GM12878 (cell line): ENCODE results near the gene NTSR1. TPM values are rescaled to one million over a fixed set of nuclear protein-coding genes. Genes with fewer than 3 reads are reported as not detected.

Experiments
- ATF7 ChIP-seq: fragments of 450-650 bp; IDR thresholded peaks from 2 replicates; pipeline ENCODE4 v1.6.1; 2016; ENCODE audit warnings: low read depth, mild to moderate bottlenecking
- CBX5 ChIP-seq: sonication (generic); IDR thresholded peaks from 2 replicates; pipeline ENCODE4 v1.6.1; 2016; ENCODE audit warnings: low read depth, moderate library complexity, mild to moderate bottlenecking, inconsistent platforms
- E2F4 ChIP-seq: IDR thresholded peaks from 2 replicates; pipeline ENCODE4 v1.6.1; 2012; ENCODE audit warnings: low read depth, low read length, improper control_type of control experiment
- ELK1 ChIP-seq: IDR thresholded peaks from 2 replicates; pipeline ENCODE4 v1.6.1; 2012; ENCODE audit warnings: low read depth, low read length, improper control_type of control experiment
- FOXM1 ChIP-seq: IDR thresholded peaks from 2 replicates; pipeline ENCODE4 v1.6.1; 2012; ENCODE audit warnings: low read depth, mild to moderate bottlenecking, inconsistent platforms, low read length, moderate library complexity
- IKZF2 ChIP-seq, 2 experiments: fragments of 450-650 bp; IDR thresholded peaks; 2 replicates each; pipeline ENCODE4 v1.6.1; 2017; ENCODE audit warnings: mild to moderate bottlenecking in 2 of 2, moderate library complexity in 2 of 2
- JUND ChIP-seq: IDR thresholded peaks from 2 replicates; pipeline ENCODE4 v1.6.1; 2012; ENCODE audit warnings: low read depth, mild to moderate bottlenecking, low read length, improper control_type of control experiment, moderate library complexity
- MLLT1 ChIP-seq: fragments of 450-650 bp; IDR thresholded peaks from 2 replicates; pipeline ENCODE4 v1.6.1; 2016; ENCODE audit warnings: mild to moderate bottlenecking
- NBN ChIP-seq: fragments of 450-650 bp; IDR thresholded peaks from 2 replicates; pipeline ENCODE4 v1.6.1; 2016
- NFIC ChIP-seq: IDR thresholded peaks from 2 replicates; pipeline ENCODE4 v1.6.1; 2012; ENCODE audit warnings: low read depth, mild to moderate bottlenecking, inconsistent platforms, low read length, moderate library complexity
- NFXL1 ChIP-seq: fragments of 450-650 bp; IDR thresholded peaks from 2 replicates; pipeline ENCODE4 v1.6.1; 2017; ENCODE audit warnings: antibody characterized with exemption, mild to moderate bottlenecking, borderline replicate concordance
- NFYA ChIP-seq: IDR thresholded peaks from 2 replicates; pipeline ENCODE4 v1.6.1; 2011; ENCODE audit warnings: low read depth, mild to moderate bottlenecking, low read length, improper control_type of control experiment, borderline replicate concordance
- NRF1 ChIP-seq: conservative IDR thresholded peaks from 2 replicates; pipeline ENCODE4 v1.6.1; 2011; ENCODE audit warnings: mild to moderate bottlenecking, low read depth, low read length, improper control_type of control experiment
- PKNOX1 ChIP-seq: fragments of 450-650 bp; IDR thresholded peaks from 2 replicates; pipeline ENCODE4 v1.6.1; 2016; ENCODE audit warnings: mild to moderate bottlenecking
- RB1 ChIP-seq: fragments of 450-650 bp; formaldehyde crosslinking; IDR thresholded peaks from 2 replicates; pipeline ENCODE4 v1.6.1; 2017; ENCODE audit warnings: mild to moderate bottlenecking, borderline replicate concordance
- RUNX3 ChIP-seq: IDR thresholded peaks from 2 replicates; pipeline ENCODE4 v1.6.1; 2012; ENCODE audit warnings: low read length, inconsistent platforms
- SIX5 ChIP-seq: IDR thresholded peaks from 2 replicates; pipeline ENCODE4 v1.6.1; 2011; ENCODE audit warnings: mild to moderate bottlenecking, low read depth, low read length, moderate library complexity; ENCODE audit not compliant: severe bottlenecking
- SMARCA5 ChIP-seq: fragments of 450-650 bp; IDR thresholded peaks from 2 replicates; pipeline ENCODE4 v1.6.1; 2017; ENCODE audit warnings: mild to moderate bottlenecking
- SP1 ChIP-seq: IDR thresholded peaks from one replicate; pipeline ENCODE4 v1.6.1; 2011; ENCODE audit warnings: low read depth, low read length
- SUPT20H ChIP-seq: IDR thresholded peaks from 2 replicates; pipeline ENCODE4 v1.6.1; 2011; ENCODE audit warnings: low read depth, mild to moderate bottlenecking, low read length, moderate library complexity, borderline replicate concordance; ENCODE audit not compliant: control insufficient read depth
- TCF12 ChIP-seq: IDR thresholded peaks from 2 replicates; pipeline ENCODE4 v1.6.1; 2011; ENCODE audit warnings: low read depth, mild to moderate bottlenecking, low read length
- USF1 ChIP-seq: IDR thresholded peaks from 2 replicates; pipeline ENCODE4 v1.6.1; 2011; ENCODE audit warnings: borderline replicate concordance, low read depth, mild to moderate bottlenecking, moderate library complexity, mixed read lengths, low read length; ENCODE audit not compliant: insufficient read depth; ENCODE audit errors: extremely low read length
- ZNF622 ChIP-seq: fragments of 450-650 bp; IDR thresholded peaks from 2 replicates; pipeline ENCODE4 v1.6.1; 2017; ENCODE audit warnings: mild to moderate bottlenecking, inconsistent platforms
- ZZZ3 ChIP-seq: IDR thresholded peaks from 2 replicates; pipeline ENCODE4 v1.6.1; 2011; ENCODE audit warnings: low read depth; ENCODE audit not compliant: control insufficient read depth, insufficient read length
- polyA plus RNA-seq, 11 experiments: library from polyadenylated mRNA; depleted of rRNA in 4 of 11; unstranded in 6 of 11; stranded (reverse) in 5 of 11; fragments of >200 nt; fragmentation: Nextera tagmentation in 4 of 11; fragmentation: Illumina TruSeq in 1 of 11; extraction: Ambion mirVana in 4 of 11; extraction: Trizol in 1 of 11; gene quantifications; 1 replicate in 1 of 11; 2 replicates in 10 of 11; pipeline versions ENCODE4 v1.2.1 to v1.2.3, GENCODE V29; 2011 to 2016; ENCODE audit warnings: inconsistent platforms in 2 of 11, missing spikeins in 2 of 11, low read depth in 1 of 11
- total RNA-seq, 4 experiments: library from RNA; depleted of rRNA in 3 of 4; stranded (reverse); fragments of >200 nt in 3 of 4; fragmentation: Illumina TruSeq in 1 of 4; extraction: Trizol in 1 of 4; gene quantifications; 2 replicates each; pipeline versions ENCODE4 v1.2.1 to v1.2.3, GENCODE V29; 2013 to 2021

Gene NTSR1
- total and polyA plus RNA-seq, 10 of the 15 experiments (the other 5 are each of a cell fraction or from before 2014, with no cell fraction given), result not detected

- TF ChIP-seq PKNOX1 (peak; percentile 79), RUNX3 (peak; percentile 97), TCF12 (0 out of 2 replicates have a peak, but pooled peaks have one; percentile 11), NFYA (no peak), MLLT1 (no peak), ZZZ3 (no peak), E2F4 (no peak), FOXM1 (peak; percentile 83), NRF1 (no peak), SUPT20H (no peak), RB1 (no peak), JUND (peak; percentile 72; the same call in 1 of the 2 replicates), SIX5 (no peak), SP1 (no peak), NFXL1 (no peak), SMARCA5 (no peak), ELK1 (no peak), NBN (peak; percentile 32; the same call in 1 of the 2 replicates), USF1 (no peak), CBX5 (peak; percentile 88), NFIC (peak; percentile 89), ATF7 (peak; percentile 83), IKZF2 (IDR thresholded peaks at IDR 0.05) (0 out of 4 replicates have a peak, but pooled peaks of 1 of the 2 experiments have one; percentile 20), ZNF622 (no peak)
Observed at GRCh38 chr20:62740286-62741141, 31.9 kb downstream of the NTSR1 start (continued).
